NCI-H2196 (cell line): ENCODE data around the gene RSPH1.
"Not testable (repeated sequence)": the region's sequence is repeated elsewhere in the genome, so short reads cannot be mapped to it uniquely, and the experiment has no call there.

Experiments
- DNase-seq: peaks from one replicate; lab custom pipeline; 2025; ENCODE audit not compliant: unreplicated experiment; lab: John Stamatoyannopoulos, UW

The RSPH1 gene

DNA sequence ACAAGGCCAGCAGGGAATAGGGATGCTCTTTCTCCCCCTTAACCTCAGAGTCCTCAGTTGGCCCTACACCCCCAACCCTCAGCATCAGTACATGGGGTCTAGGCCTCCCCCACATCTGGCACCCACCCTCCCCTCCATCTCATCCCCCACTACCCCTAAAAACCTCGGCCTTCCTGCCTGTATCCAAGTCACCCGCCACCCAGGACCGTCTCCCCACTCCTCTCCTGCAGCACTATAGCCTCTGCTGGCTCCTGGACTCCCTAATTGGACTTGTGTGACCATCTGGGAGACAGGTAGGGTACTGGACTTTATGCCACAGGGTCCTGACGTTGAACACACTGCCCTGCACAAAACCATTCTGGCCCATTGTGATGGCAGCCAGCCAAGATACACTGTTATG, 6.0 kb downstream of the RSPH1 start:
- DNase-seq, result no peak

- no peak for DNase-seq
Observed at GRCh38 chr21:42489006-42489563, 6.9 kb downstream of the RSPH1 start.

DNA sequence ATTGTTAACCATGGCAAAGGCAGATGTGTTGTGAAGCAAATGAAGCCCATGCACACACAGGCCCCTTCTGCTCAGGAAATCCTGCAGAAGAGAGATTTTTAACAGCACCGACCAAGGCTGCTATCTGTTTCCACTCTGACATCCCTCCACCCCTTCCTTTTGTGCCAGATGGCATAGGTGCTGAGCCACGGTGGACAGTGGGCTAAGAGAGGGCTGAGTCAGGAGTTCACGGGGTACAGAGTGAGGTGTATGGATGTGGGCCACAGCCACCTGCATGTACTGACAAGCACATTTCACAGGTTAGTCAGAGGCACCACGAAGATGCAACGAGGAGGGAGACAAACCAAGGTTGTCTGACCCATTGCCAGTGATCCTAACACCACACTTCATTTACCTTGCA, 9.5 kb downstream of the RSPH1 start:
- DNase-seq, result no peak

- DNase-seq, result no peak
Observed at GRCh38 chr21:42486072-42486471, 10.0 kb downstream of the RSPH1 start.

- DNase-seq, result no peak
Observed at GRCh38 chr21:42484966-42485365, 11.1 kb downstream of the RSPH1 start.

GRCh38 chr21:42481169-42481568, 14.9 kb downstream of the RSPH1 start:
- no peak for DNase-seq

DNA sequence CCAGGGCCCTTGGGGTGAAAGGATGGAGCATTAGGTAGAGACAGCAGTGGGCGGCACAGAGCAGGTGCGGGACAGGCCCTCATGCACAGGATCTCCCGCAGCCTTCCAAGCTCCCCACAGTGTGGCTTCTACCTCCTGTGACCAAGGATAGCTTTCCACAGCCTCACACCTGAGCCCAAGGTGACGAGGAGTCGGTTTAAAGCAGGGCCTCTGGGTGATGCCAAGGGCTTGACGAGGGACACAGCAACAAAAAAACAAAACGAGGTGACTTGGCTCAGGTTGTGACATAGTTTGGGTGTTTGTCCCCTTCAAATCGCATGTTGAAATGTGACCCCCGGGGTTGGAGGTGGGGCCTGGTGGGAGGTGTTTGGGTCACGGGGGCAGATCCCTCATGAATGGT, 15.3 kb downstream of the RSPH1 start:
- no peak for DNase-seq

DNA sequence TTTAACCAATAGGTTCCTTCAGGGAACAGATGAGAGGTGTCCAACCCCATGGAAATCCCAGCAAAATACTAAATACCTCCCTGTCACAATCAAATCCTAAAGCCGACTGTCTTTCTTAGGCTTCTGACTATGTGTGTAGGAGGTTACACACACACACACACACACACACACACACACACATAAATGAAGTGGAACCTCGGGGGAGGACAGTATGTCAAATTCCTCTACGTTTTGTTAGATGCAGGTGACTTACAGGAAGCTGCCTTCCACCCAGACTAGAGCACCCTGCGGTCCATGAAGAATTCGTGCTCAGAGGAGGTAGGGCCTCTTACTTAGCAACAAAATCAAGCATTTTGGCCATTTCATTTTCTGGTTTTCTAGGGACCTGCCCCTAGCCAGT, 16.4 kb downstream of the RSPH1 start:
- no peak for DNase-seq

GRCh38 chr21:42478504-42478903, 17.5 kb downstream of the RSPH1 start:
- no peak for DNase-seq

GRCh38 chr21:42476388-42477331, 19.4 kb downstream of the RSPH1 start:
- no peak for DNase-seq

DNA sequence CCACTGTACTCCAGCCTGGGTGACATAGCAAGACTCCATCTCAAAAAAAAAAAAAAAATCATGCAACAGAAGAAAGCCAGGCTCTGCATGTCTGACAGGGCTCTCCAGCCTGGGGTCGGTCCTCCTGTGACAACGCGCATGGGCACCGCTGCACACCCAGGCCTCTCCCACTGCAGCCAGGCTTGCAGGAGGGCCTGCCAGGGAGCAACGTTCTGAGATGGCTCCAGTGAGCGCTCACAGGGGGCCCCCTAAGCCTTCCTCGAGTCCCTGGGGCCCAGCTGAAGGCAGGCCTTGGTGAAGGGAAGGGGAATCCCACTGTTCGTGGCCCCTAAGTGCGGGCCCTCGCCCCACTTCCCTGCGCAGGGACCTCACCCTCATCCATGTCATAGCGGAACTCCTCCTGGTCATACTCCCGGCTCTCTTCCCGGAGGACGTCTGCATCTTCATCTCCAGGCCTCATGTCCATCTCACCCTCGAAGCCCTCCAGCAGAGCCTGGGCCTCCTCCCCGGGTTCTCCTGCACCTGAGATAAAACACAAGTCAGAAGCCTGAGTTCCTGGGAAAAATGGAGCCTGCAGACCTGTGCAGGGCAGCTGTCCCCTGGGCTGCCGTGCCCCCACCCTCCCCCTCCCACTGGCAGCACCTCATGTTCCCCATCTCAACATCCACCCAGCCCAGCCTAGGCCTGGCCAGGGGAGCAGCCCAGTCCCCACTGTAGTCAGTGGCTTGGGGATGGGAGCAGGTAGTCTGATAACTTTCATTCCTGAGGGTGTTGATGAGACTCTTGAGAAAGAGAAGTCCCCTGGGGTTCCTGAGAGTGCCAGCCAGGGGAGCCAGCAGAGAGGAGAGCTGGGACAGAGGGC, 20.3 kb downstream of the RSPH1 start:
- DNase-seq, result no peak

DNA sequence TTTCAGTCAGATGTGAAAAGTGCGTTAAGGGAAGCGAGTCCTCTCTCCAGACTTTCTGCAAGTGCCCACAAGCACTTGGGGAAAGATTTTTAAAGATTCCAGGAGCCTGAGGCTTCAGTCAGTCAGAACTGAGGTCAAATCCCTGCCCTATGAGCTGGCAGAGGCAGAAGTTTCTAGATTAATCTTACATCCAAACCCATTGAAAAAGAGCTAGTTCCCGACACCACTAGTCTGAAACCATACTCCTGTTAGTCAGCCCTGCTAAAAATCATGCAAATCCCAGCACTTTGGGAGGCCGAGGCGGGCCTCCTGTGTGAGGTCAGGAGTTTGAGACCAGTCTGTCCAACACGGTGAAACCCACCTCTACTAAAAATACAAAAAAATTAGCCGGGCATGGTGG, 21.0 kb downstream of the RSPH1 start:
- DNase-seq, result no peak

DNA sequence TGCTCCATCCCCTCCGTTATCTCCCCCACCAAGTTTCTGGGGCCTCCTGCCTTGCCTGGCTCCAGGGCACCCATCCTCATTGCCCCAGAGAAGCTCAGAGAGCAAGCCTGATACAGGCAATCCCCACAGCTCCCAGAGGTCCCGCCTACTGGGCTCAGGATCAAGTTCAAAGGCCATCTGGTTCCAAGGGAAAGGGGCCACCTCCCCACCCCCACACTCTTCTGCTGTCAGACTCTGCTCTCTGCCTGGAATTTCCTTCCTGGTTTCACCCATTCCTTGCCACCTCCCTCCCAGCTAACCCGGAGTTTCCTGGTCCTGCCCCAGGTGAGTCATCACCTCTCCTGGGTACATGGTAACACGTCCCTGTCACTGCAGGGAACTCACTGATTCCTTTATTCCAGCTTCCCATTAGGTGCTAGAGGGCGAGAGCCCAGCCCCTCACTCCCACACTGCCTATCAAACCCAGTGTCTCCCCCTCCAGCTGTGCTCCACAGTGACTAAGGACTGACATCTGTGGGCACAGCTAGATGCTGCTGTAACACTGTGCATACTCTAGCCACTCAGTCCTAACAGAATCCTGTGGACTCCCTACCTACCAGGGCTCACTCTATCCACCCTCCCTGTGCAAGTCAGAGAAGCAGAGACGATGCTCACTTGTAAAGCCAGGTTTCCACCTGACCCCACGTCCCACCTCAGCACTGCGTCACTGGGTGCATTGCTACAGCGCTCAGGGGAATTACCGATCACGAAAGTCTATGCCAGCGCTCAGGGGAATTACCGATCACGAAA, 21.8 kb downstream of the RSPH1 start:
- peak; percentile 60 for DNase-seq

- no peak for DNase-seq
Observed at GRCh38 chr21:42473498-42474042, 22.5 kb downstream of the RSPH1 start.

DNA sequence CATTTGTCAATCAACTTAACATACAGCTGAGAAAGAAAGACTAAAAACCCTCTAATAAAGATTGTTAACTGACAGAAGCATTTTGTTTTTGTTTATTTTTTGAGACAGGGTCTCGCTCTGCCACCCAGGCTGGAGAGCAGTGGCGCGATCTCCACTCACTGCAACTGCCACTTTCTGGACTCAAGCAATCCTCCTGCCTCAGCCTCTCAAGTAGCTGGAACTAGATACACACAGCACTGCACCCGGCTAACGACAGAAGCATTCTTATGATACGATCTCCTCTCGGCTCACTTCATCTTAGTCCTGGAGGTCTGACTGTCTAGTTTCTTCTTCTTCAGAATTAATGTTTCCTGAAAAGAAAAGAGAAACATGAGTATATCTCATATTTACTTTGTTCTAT, 23.5 kb downstream of the RSPH1 start:
- no peak for DNase-seq

DNA sequence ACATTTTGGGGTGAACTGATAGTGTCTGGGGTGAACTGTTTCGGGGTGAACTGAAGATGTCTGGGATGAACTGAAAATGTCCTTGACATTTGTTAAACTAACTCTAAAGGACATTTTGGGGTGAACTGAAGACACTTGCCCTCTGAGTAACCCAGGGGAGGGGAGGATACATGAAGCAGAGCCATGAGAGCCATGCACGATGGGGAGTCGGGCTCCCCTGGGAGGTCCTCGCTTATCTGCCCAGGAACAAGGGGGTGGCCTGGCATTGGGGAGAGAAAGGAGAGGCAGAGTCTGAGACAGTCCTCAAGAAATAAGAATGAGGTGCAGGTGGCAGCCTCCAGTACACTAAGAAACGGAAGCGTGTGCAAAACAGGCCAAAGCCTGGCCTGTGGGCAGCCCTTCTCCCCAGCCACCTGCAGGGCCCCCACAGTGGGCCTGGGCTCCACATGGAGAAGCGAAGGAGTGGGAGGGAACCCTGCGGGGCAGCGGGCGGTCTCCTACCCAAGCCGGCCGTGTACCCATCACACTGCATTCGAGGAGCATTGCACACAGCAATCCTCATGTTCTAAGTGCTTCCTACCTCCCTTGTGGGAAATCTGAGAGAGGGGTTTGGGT, 24.2 kb downstream of the RSPH1 start:
- no peak for DNase-seq

DNA sequence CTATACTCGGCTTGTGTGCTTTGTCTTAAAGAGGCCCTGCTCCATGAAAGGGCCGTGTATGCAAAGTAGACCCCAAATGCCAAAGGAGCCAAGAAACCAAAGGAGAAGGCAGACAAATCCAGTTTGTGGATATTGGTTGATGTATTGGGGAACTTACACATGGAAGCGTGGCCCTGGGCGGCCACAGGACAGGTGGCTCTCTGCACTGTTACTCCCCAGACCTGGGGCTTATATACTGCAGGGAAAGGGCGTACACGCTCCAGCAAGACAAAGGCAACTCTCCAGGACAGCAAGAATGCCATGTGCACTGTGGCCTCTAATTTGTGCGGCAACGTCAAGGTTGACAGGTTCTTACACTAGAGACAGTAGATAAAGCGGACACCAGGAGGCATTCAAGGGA, 24.8 kb downstream of the RSPH1 start:
- DNase-seq, result no peak

- DNase-seq, result not testable (repeated sequence)
Observed at GRCh38 chr21:42469726-42470125, 26.3 kb downstream of the RSPH1 start.

GRCh38 chr21:42469272-42469671, 26.8 kb downstream of the RSPH1 start:
- no peak for DNase-seq

DNA sequence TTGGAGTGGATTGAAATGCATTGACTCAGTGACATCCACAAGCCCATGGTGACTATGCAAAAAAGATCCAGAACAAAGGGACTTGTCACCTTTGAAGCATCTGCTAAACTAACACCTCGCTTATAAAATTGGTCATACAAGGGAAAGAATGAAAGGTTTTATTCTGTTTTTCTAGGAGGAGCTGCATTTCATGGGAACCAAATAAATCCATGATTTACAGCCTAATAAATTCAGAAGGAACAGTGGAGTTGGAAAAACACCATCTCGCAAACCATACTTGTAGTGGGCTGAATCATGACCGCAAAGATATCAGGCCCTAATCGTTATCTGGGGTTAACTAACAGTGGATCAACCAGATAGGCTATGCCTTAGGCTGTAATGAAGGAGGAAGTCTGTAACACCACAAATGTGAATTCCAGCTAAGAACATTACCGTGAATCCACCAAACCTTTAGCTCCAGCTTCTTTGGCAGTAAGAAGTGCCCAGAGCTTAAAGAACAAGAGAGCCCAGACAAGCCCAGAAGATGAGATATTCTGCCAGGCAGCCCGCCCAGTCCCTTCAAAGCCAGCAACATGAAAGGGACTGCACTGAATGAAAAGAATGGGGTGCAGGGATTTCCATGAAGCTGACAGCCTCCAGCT, 27.4 kb downstream of the RSPH1 start:
- DNase-seq, result no peak
